DND-41 (cell line): ENCODE data around the gene DCLRE1C.
"Not testable (repeated sequence)": the region's sequence is repeated elsewhere in the genome, so short reads cannot be mapped to it uniquely, and the experiment has no call there.

ENCODE experiments used
- ATAC-seq: fragments of 200-7000 bp; cut with Tn5 transposase; 3 replicates; pipeline ENCODE4 v1.9.1; 2021; ENCODE audit warnings: low read depth; ENCODE audit not compliant: insufficient read depth
- DNase-seq: peaks from one replicate; pipeline ENCODE4 v3.0.0-alpha.2; 2020
- H2AFZ ChIP-seq: 2 replicates; pipeline ENCODE4 v1.6.0; 2012; ENCODE audit warnings: low read depth, low read length
- H3K27ac ChIP-seq: 2 replicates; pipeline ENCODE4 v1.5.1; 2012; ENCODE audit warnings: low read length, inconsistent platforms
- H3K27me3 ChIP-seq: fragments of 200-600 bp; sonication (generic); 2 replicates; pipeline ENCODE4 v1.6.0; 2012; ENCODE audit warnings: low read length, mild to moderate bottlenecking, inconsistent platforms; ENCODE audit not compliant: insufficient read depth, poor library complexity
- H3K36me3 ChIP-seq: 2 replicates; pipeline ENCODE4 v1.5.1; 2012; ENCODE audit warnings: low read length, inconsistent platforms; ENCODE audit not compliant: insufficient read depth
- H3K4me1 ChIP-seq: 2 replicates; pipeline ENCODE4 v1.5.1; 2012; ENCODE audit warnings: mild to moderate bottlenecking, low read length; ENCODE audit not compliant: insufficient read depth
- H3K4me2 ChIP-seq: 2 replicates; pipeline ENCODE4 v1.6.0; 2012; ENCODE audit warnings: mild to moderate bottlenecking, moderate library complexity, low read length, inconsistent platforms; ENCODE audit not compliant: insufficient read depth
- H3K4me3 ChIP-seq, 2 experiments: fragments of 200-600 bp in 1 of 2; shearing (Covaris generic) in 1 of 2; 2 replicates each; pipeline ENCODE4 v1.5.1; 2012 to 2016; ENCODE audit warnings: inconsistent platforms in 2 of 2, low read length in 2 of 2, mild to moderate bottlenecking in 2 of 2, low read depth in 1 of 2, moderate library complexity in 1 of 2
- H3K79me2 ChIP-seq: 2 replicates; pipeline ENCODE4 v1.6.0; 2012; ENCODE audit warnings: low read length, inconsistent platforms; ENCODE audit not compliant: insufficient read depth
- H3K9ac ChIP-seq: 2 replicates; pipeline ENCODE4 v1.6.0; 2012; ENCODE audit warnings: low read depth, mild to moderate bottlenecking, inconsistent platforms, low read length, moderate library complexity
- H3K9me3 ChIP-seq: 2 replicates; pipeline ENCODE4 v1.5.1; 2012; ENCODE audit warnings: low read length, moderate library complexity, mild to moderate bottlenecking, inconsistent platforms; ENCODE audit not compliant: insufficient read depth, severe bottlenecking
- H4K20me1 ChIP-seq: 2 replicates; pipeline ENCODE4 v1.6.0; 2012; ENCODE audit warnings: low read length; ENCODE audit not compliant: insufficient read depth
- EZH2 ChIP-seq: IDR thresholded peaks from 3 replicates; pipeline ENCODE4 v1.6.1; 2012; ENCODE audit warnings: borderline replicate concordance, low read depth, mild to moderate bottlenecking, moderate library complexity, low read length, inconsistent platforms; ENCODE audit not compliant: severe bottlenecking
- TF ChIP-seq, protein P1 (sequence below): IDR thresholded peaks from 2 replicates; pipeline ENCODE4 v1.5.1; 2012; ENCODE audit warnings: borderline replicate concordance, low read length, moderate library complexity, mild to moderate bottlenecking; ENCODE audit not compliant: poor library complexity, severe bottlenecking; ENCODE audit errors: extremely low read depth

Gene DCLRE1C

GRCh38 chr10:14991035-14991749 is 37.3 kb upstream of the DCLRE1C start:
- H3K36me3 ChIP-seq, H3K27ac ChIP-seq, H3K79me2 ChIP-seq, H3K4me3 ChIP-seq, H4K20me1 ChIP-seq, H3K9ac ChIP-seq, H3K9me3 ChIP-seq, H2AFZ ChIP-seq, ATAC-seq, H3K27me3 ChIP-seq, H3K4me2 ChIP-seq, H3K4me1 ChIP-seq: not testable (repeated sequence)
- DNase-seq, result peak; percentile 30
- TF ChIP-seq, protein P1, sequence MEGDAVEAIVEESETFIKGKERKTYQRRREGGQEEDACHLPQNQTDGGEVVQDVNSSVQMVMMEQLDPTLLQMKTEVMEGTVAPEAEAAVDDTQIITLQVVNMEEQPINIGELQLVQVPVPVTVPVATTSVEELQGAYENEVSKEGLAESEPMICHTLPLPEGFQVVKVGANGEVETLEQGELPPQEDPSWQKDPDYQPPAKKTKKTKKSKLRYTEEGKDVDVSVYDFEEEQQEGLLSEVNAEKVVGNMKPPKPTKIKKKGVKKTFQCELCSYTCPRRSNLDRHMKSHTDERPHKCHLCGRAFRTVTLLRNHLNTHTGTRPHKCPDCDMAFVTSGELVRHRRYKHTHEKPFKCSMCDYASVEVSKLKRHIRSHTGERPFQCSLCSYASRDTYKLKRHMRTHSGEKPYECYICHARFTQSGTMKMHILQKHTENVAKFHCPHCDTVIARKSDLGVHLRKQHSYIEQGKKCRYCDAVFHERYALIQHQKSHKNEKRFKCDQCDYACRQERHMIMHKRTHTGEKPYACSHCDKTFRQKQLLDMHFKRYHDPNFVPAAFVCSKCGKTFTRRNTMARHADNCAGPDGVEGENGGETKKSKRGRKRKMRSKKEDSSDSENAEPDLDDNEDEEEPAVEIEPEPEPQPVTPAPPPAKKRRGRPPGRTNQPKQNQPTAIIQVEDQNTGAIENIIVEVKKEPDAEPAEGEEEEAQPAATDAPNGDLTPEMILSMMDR, result peak; percentile 35

DNA sequence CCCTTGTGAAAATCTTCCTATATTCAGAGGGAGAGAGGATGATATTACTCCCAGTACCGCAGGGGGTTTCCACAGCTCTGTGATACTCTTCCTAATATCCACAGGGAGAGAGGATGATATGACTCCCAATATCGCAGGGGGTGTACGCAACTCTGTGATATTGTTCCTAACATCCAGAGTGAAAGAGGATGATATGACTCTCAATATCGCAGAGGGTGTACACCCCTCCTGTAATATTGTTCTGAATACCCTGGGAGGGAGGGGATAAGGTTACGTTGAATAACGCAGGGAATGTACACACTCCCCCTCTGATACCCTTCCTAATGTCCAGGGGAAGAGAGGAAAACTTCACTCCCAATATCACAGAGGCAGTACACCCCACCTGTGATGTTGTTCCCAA is 35.7 kb upstream of the DCLRE1C start:
- not testable (repeated sequence) for H3K4me2 ChIP-seq, H3K79me2 ChIP-seq, H3K27ac ChIP-seq, DNase-seq, H3K9ac ChIP-seq, H2AFZ ChIP-seq, H4K20me1 ChIP-seq, H3K4me3 ChIP-seq, H3K27me3 ChIP-seq, H3K9me3 ChIP-seq, ATAC-seq, H3K36me3 ChIP-seq, H3K4me1 ChIP-seq

- no peak overlapping the region for H3K4me2 ChIP-seq
- no peak overlapping the region for H3K27ac ChIP-seq
- no peak overlapping the region for H3K4me3 ChIP-seq
- H3K4me1 ChIP-seq, result no peaks in the 10 kb centered on the region
- H3K9me3 ChIP-seq, result no peaks in the 10 kb centered on the region
- H4K20me1 ChIP-seq, result no peaks in the 10 kb centered on the region
- H2AFZ ChIP-seq, result no peak overlapping the region
- ATAC-seq (no peak), DNase-seq (no peak)
- H3K36me3 ChIP-seq, result no peaks in the 10 kb centered on the region
- no peak overlapping the region for H3K9ac ChIP-seq
- H3K27me3 ChIP-seq, result no peaks in the 10 kb centered on the region
- no peaks in the 10 kb centered on the region for H3K79me2 ChIP-seq
- TF ChIP-seq, protein P1, result no peak
- TF ChIP-seq EZH2, result no peak
Observed at GRCh38 chr10:14982744-14983143, 28.8 kb upstream of the DCLRE1C start.

- ATAC-seq (no peak), DNase-seq (no peak)
- no peak overlapping the region for H3K4me3 ChIP-seq
- TF ChIP-seq, protein P1, result no peak
- TF ChIP-seq EZH2, result no peak
- H3K9ac ChIP-seq, result no peak overlapping the region
- no peak overlapping the region for H3K27ac ChIP-seq
- no peak overlapping the region for H3K4me2 ChIP-seq
- no peak overlapping the region for H2AFZ ChIP-seq
- H3K9me3 ChIP-seq, result no peaks in the 10 kb centered on the region
- no peaks in the 10 kb centered on the region for H3K4me1 ChIP-seq
- H4K20me1 ChIP-seq, result no peaks in the 10 kb centered on the region
- no peaks in the 10 kb centered on the region for H3K36me3 ChIP-seq
- H3K27me3 ChIP-seq, result no peaks in the 10 kb centered on the region
- H3K79me2 ChIP-seq, result no peaks in the 10 kb centered on the region
Observed at GRCh38 chr10:14975672-14976273, 21.9 kb upstream of the DCLRE1C start.

GRCh38 chr10:14974153-14974998 is 20.5 kb upstream of the DCLRE1C start:
- not testable (repeated sequence) for H2AFZ ChIP-seq, DNase-seq, H4K20me1 ChIP-seq, H3K9me3 ChIP-seq, H3K79me2 ChIP-seq, H3K4me2 ChIP-seq, H3K27ac ChIP-seq, ATAC-seq, H3K36me3 ChIP-seq, H3K9ac ChIP-seq, H3K4me3 ChIP-seq, H3K4me1 ChIP-seq, H3K27me3 ChIP-seq
